Panc1 (cell line): ENCODE measurements around the gene CRKL. TPM values are rescaled to one million over a fixed set of nuclear protein-coding genes. Genes with fewer than 3 reads are reported as not detected.

Experiments
- ATAC-seq: fragments of 200-7000 bp; cut with Tn5 transposase; 2 replicates; pipeline ENCODE4 v1.9.1; 2020; ENCODE audit warnings: mild to moderate bottlenecking, moderate library complexity
- BruUV-seq: library from RNA; stranded (reverse); fragments of 400-500 nt; replicated peaks from 2 replicates; lab custom pipeline; 2021; lab: Mats Ljungman, UMichigan
- CTCF ChIA-PET: fragments of 300-600 bp; sonication (Branson Sonifier 250); formaldehyde crosslinking; loops from one replicate; lab custom pipeline; 2022; ENCODE audit warnings: antibody characterized with exemption; lab: Charles Lee
- POLR2A ChIA-PET: fragments of 300-600 bp; sonication (Branson Sonifier 250); formaldehyde crosslinking; loops from one replicate; lab custom pipeline; 2022; ENCODE audit warnings: antibody characterized with exemption; lab: Charles Lee
- DNase-seq: peaks from one replicate; pipeline ENCODE4 v3.0.0-alpha.2; 2010; ENCODE audit warnings: low read depth, low spot score
- H3K27ac ChIP-seq: 2 replicates; pipeline ENCODE4 v1.5.1; 2011; ENCODE audit warnings: mild to moderate bottlenecking, low read length, inconsistent platforms
- H3K27me3 ChIP-seq: fragments of 200-500 bp; sonication (Bioruptor generic); 2 replicates; pipeline ENCODE4 v1.6.0; 2014; ENCODE audit warnings: low read length, inconsistent platforms; ENCODE audit not compliant: control insufficient read depth, insufficient read depth
- H3K36me3 ChIP-seq: fragments of 200-500 bp; sonication (Bioruptor generic); 2 replicates; pipeline ENCODE4 v1.5.1; 2014; ENCODE audit warnings: inconsistent platforms, mild to moderate bottlenecking, low read length, moderate library complexity; ENCODE audit not compliant: control insufficient read depth, insufficient read depth
- H3K4me1 ChIP-seq: 2 replicates; pipeline ENCODE4 v1.5.1; 2011; ENCODE audit warnings: inconsistent platforms, mild to moderate bottlenecking, low read length, moderate library complexity; ENCODE audit not compliant: control insufficient read depth, insufficient read depth
- H3K4me3 ChIP-seq, 2 experiments: 2 replicates each; pipeline ENCODE4 v1.5.1; 2011 to 2012; ENCODE audit warnings: low read depth in 2 of 2, low read length in 2 of 2, mild to moderate bottlenecking in 2 of 2, inconsistent platforms in 1 of 2, moderate library complexity in 1 of 2
- H3K9me3 ChIP-seq: fragments of 200-500 bp; sonication (Bioruptor generic); 2 replicates; pipeline ENCODE4 v1.5.1; 2014; ENCODE audit warnings: low read depth, mild to moderate bottlenecking, inconsistent platforms, low read length, moderate library complexity; ENCODE audit not compliant: control insufficient read depth, insufficient read depth
- POLR2AphosphoS5 ChIP-seq: IDR thresholded peaks from 2 replicates; pipeline ENCODE4 v1.6.1; 2012; ENCODE audit warnings: mild to moderate bottlenecking, low read depth, low read length, moderate library complexity
- SIN3A ChIP-seq: IDR thresholded peaks from 2 replicates; pipeline ENCODE4 v1.6.1; 2012; ENCODE audit warnings: low read depth, mild to moderate bottlenecking, low read length, moderate library complexity, borderline replicate concordance; ENCODE audit not compliant: insufficient read depth
- TCF7L2 ChIP-seq: IDR thresholded peaks from 2 replicates; pipeline ENCODE4 v1.6.1; 2011; ENCODE audit warnings: mild to moderate bottlenecking, low read depth, low read length, inconsistent platforms
- in situ Hi-C: cut with HindIII; loops from 2 replicates; pipeline ENCODE4 v1.10.0; 2016; ENCODE audit warnings: low sequenced_read_pairs, low pct_unique_long_range_greater_than_20kb
- intact Hi-C: fragments of 100-400 bp; cut with micrococcal nuclease; formaldehyde crosslinking; loops from one replicate; pipeline ENCODE4 v1.10.0; 2022; ENCODE audit not compliant: unreplicated experiment
- total RNA-seq: library from RNA; stranded (reverse); gene quantifications from one replicate; pipeline ENCODE4 v1.2.1, GENCODE V29; 2021; ENCODE audit not compliant: unreplicated experiment
- TF ChIP-seq, protein P1 (sequence below): fragments of 450-650 bp; IDR thresholded peaks from 2 replicates; pipeline ENCODE4 v1.5.1; 2017; ENCODE audit warnings: mild to moderate bottlenecking
- TF ChIP-seq, protein P2 (sequence below), 2 experiments: IDR thresholded peaks; 2 replicates each; pipeline ENCODE4 v1.6.1; 2011 to 2012; ENCODE audit warnings: low read depth in 2 of 2, control low read depth in 1 of 2, low read length in 1 of 2, mild to moderate bottlenecking in 1 of 2, moderate library complexity in 1 of 2; ENCODE audit not compliant: insufficient read depth in 1 of 2

CRKL gene
- total RNA-seq, 1 experiment from 2014 or later = 59.4 TPM

- H3K27me3 ChIP-seq = no peaks in the 10 kb centered on the region
- DNase-seq (no peak), ATAC-seq (no peak)
- intact Hi-C loops (no loop called here), in situ Hi-C loops (no loop called here)
- H3K4me1 ChIP-seq = no peaks in the 10 kb centered on the region
- no peaks in the 10 kb centered on the region for H3K36me3 ChIP-seq
- TF ChIP-seq, protein P1, sequence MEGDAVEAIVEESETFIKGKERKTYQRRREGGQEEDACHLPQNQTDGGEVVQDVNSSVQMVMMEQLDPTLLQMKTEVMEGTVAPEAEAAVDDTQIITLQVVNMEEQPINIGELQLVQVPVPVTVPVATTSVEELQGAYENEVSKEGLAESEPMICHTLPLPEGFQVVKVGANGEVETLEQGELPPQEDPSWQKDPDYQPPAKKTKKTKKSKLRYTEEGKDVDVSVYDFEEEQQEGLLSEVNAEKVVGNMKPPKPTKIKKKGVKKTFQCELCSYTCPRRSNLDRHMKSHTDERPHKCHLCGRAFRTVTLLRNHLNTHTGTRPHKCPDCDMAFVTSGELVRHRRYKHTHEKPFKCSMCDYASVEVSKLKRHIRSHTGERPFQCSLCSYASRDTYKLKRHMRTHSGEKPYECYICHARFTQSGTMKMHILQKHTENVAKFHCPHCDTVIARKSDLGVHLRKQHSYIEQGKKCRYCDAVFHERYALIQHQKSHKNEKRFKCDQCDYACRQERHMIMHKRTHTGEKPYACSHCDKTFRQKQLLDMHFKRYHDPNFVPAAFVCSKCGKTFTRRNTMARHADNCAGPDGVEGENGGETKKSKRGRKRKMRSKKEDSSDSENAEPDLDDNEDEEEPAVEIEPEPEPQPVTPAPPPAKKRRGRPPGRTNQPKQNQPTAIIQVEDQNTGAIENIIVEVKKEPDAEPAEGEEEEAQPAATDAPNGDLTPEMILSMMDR = no peak
- TF ChIP-seq TCF7L2 (no peak), SIN3A (no peak)
- TF ChIP-seq, protein P2, sequence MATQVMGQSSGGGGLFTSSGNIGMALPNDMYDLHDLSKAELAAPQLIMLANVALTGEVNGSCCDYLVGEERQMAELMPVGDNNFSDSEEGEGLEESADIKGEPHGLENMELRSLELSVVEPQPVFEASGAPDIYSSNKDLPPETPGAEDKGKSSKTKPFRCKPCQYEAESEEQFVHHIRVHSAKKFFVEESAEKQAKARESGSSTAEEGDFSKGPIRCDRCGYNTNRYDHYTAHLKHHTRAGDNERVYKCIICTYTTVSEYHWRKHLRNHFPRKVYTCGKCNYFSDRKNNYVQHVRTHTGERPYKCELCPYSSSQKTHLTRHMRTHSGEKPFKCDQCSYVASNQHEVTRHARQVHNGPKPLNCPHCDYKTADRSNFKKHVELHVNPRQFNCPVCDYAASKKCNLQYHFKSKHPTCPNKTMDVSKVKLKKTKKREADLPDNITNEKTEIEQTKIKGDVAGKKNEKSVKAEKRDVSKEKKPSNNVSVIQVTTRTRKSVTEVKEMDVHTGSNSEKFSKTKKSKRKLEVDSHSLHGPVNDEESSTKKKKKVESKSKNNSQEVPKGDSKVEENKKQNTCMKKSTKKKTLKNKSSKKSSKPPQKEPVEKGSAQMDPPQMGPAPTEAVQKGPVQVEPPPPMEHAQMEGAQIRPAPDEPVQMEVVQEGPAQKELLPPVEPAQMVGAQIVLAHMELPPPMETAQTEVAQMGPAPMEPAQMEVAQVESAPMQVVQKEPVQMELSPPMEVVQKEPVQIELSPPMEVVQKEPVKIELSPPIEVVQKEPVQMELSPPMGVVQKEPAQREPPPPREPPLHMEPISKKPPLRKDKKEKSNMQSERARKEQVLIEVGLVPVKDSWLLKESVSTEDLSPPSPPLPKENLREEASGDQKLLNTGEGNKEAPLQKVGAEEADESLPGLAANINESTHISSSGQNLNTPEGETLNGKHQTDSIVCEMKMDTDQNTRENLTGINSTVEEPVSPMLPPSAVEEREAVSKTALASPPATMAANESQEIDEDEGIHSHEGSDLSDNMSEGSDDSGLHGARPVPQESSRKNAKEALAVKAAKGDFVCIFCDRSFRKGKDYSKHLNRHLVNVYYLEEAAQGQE (IDR thresholded peaks at IDR 0.05; ENCODE audit: insufficient read depth in 1 of 2, low read depth in 2 of 2, low read length in 1 of 2) = no peak
- H3K27ac ChIP-seq = no peak overlapping the region
- H3K9me3 ChIP-seq = no peaks in the 10 kb centered on the region
- ChIA-PET POLR2A (no interaction called here), CTCF (no interaction called here)
- no peak overlapping the region for H3K4me3 ChIP-seq
- no TSS peak for BruUV-seq
These were observed 77.1 kb downstream of the CRKL start for GRCh38 chr22:20994128-20994901.

DNA sequence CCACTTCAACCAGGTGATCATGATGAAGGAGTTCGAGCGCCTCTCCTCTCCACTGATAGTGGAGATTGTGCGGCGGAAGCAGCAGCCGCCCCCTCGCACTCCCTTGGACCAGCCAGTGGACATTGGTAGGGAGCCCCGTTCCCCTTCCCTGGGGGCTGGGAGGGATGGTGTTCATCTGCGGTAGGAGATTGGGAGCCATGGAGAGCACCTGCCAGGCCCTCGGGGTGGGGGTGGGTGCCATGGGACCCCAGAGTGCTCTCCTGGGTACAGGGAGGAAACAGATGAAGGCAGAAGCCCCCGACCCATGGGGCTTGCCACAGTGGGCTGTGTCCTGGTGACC is 77.7 kb downstream of the CRKL start:
- DNase-seq (no peak), ATAC-seq (no peak)
- Histone ChIP-seq H3K27me3 (no peaks in the 10 kb centered on the region), H3K36me3 (no peaks in the 10 kb centered on the region), H3K4me3 (no peak overlapping the region), H3K9me3 (no peaks in the 10 kb centered on the region), H3K27ac (no peak overlapping the region), H3K4me1 (peaks cover 2% of the 10 kb centered on the region; the same call in 1 of the 2 replicates)
- TF ChIP-seq, protein P2 (IDR thresholded peaks at IDR 0.05; ENCODE audit: insufficient read depth in 1 of 2, low read depth in 2 of 2, low read length in 1 of 2) = no peak
- TF ChIP-seq SIN3A (no peak), TCF7L2 (no peak), POLR2AphosphoS5 (no peak)
- TF ChIP-seq, protein P1 = no peak
- POLR2A ChIA-PET = no interaction called here
- intact Hi-C loops = no loop called here
- BruUV-seq = no TSS peak
- in situ Hi-C loops = no loop called here
- CTCF ChIA-PET = no interaction called here
